HL-60 (cell line): ENCODE measurements around the gene CACNA1C.
A peak's percentile ranks its signal among the peaks of the same experiment; 100 is the strongest.

ENCODE experiments used
- DNase-seq, 2 experiments: peaks; one replicate each; pipeline ENCODE4 v3.0.0-alpha.2; 2010 to 2020; ENCODE audit warnings: low read depth in 1 of 2, low spot score in 1 of 2
- H3K27ac ChIP-seq: fragments of 250-450 bp; sonication (Bioruptor Pico); replicated peaks from 2 replicates; pipeline ENCODE4 v1.5.1; 2020; ENCODE audit warnings: mild to moderate bottlenecking, moderate library complexity
- H3K27me3 ChIP-seq: fragments of 250-450 bp; sonication (Bioruptor Pico); 2 replicates; pipeline ENCODE4 v1.5.1; 2021; ENCODE audit warnings: mild to moderate bottlenecking, moderate library complexity; ENCODE audit not compliant: insufficient read depth, poor library complexity, severe bottlenecking
- H3K4me3 ChIP-seq: replicated peaks from 2 replicates; pipeline ENCODE4 v1.5.1; 2011; ENCODE audit warnings: mild to moderate bottlenecking, control low read depth, low read length; ENCODE audit not compliant: insufficient read depth
- CTCF ChIP-seq: IDR thresholded peaks from one replicate; pipeline ENCODE4 v1.5.1; 2011; ENCODE audit warnings: low read length, control low read depth, inconsistent platforms; ENCODE audit not compliant: insufficient read depth
- GABPA ChIP-seq: IDR thresholded peaks from 2 replicates; pipeline ENCODE4 v1.6.1; 2012; ENCODE audit warnings: low read depth
- POLR2AphosphoS5 ChIP-seq: IDR thresholded peaks from 2 replicates; pipeline ENCODE4 v1.6.1; 2012; ENCODE audit warnings: low read depth
- REST ChIP-seq: IDR thresholded peaks from 2 replicates; pipeline ENCODE4 v1.6.1; 2012; ENCODE audit warnings: low read depth; ENCODE audit not compliant: insufficient replicate concordance
- SPI1 ChIP-seq: IDR thresholded peaks from 2 replicates; pipeline ENCODE4 v1.6.1; 2012; ENCODE audit warnings: low read depth, mild to moderate bottlenecking, borderline replicate concordance

Gene CACNA1C

GRCh38 chr12:2401040-2401439, 348.3 kb downstream of the CACNA1C start:
- Histone ChIP-seq H3K4me3 (no peak overlapping the region), H3K27me3 (no peaks in the 10 kb centered on the region), H3K27ac (no peak overlapping the region)
- TF ChIP-seq GABPA (no peak), REST (no peak), CTCF (no peak), POLR2AphosphoS5 (no peak), SPI1 (no peak)
- no peak for DNase-seq

- no peak for DNase-seq
- Histone ChIP-seq H3K27ac (no peak overlapping the region), H3K4me3 (no peak overlapping the region), H3K27me3 (no peaks in the 10 kb centered on the region)
- TF ChIP-seq CTCF (no peak), POLR2AphosphoS5 (no peak), SPI1 (no peak), GABPA (no peak), REST (no peak)
These were observed 349.3 kb downstream of the CACNA1C start for GRCh38 chr12:2402073-2402579.

GRCh38 chr12:2403221-2403976, 350.6 kb downstream of the CACNA1C start:
- H3K27me3 ChIP-seq: no peaks in the 10 kb centered on the region
- TF ChIP-seq REST (no peak), SPI1 (peak; percentile 36; the same call in 1 of the 2 replicates), GABPA (no peak)
- H3K27ac ChIP-seq: no peak overlapping the region
- DNase-seq: peak; percentile 29 to 69
- H3K4me3 ChIP-seq: no peak overlapping the region
